HEK293T (cell line): Measurements from ENCODE around the gene TNNC2.

Experiments used
- ARNT ChIP-seq: fragments of 450-650 bp; IDR thresholded peaks from 2 replicates; pipeline ENCODE4 v1.6.1; 2017; ENCODE audit warnings: mild to moderate bottlenecking
- BHLHE40 ChIP-seq: fragments of 450-650 bp; IDR thresholded peaks from 2 replicates; pipeline ENCODE4 v1.6.1; 2016; ENCODE audit warnings: mild to moderate bottlenecking, moderate library complexity, borderline replicate concordance
- FOXK2 ChIP-seq: fragments of 450-650 bp; IDR thresholded peaks from 2 replicates; pipeline ENCODE4 v1.6.1; 2016; ENCODE audit warnings: mild to moderate bottlenecking
- FOXM1 ChIP-seq: fragments of 450-650 bp; IDR thresholded peaks from 2 replicates; pipeline ENCODE4 v1.6.1; 2017; ENCODE audit warnings: mild to moderate bottlenecking, borderline replicate concordance
- LEF1 ChIP-seq: fragments of 450-650 bp; IDR thresholded peaks from 2 replicates; pipeline ENCODE4 v1.6.1; 2017; ENCODE audit warnings: mild to moderate bottlenecking, borderline replicate concordance
- NFRKB ChIP-seq: fragments of 450-650 bp; IDR thresholded peaks from 2 replicates; pipeline ENCODE4 v1.6.1; 2016; ENCODE audit warnings: mild to moderate bottlenecking, moderate library complexity
- SP1 ChIP-seq: fragments of 450-650 bp; IDR thresholded peaks from 2 replicates; pipeline ENCODE4 v1.6.1; 2017
- SUZ12 ChIP-seq: fragments of 450-650 bp; IDR thresholded peaks from 2 replicates; pipeline ENCODE4 v1.6.1; 2016; ENCODE audit warnings: mild to moderate bottlenecking

- TF ChIP-seq SUZ12 (no peak), BHLHE40 (no peak), NFRKB (no peak), SP1 (no peak), FOXM1 (no peak), FOXK2 (no peak), LEF1 (no peak), ARNT (no peak)
Observed at GRCh38 chr20:45776931-45777330, 50.2 kb downstream of the TNNC2 start.
